Mesodermal cell (in vitro differentiated cells): ENCODE data around the gene CLEC6A.

Source experiments
- H3K27ac ChIP-seq: 2 replicates; pipeline ENCODE4 v1.7.0; 2013; ENCODE audit warnings: mild to moderate bottlenecking, low read depth, low read length, moderate library complexity; ENCODE audit not compliant: severe bottlenecking
- H3K36me3 ChIP-seq: 2 replicates; pipeline ENCODE4 v1.7.1; 2013; ENCODE audit warnings: mild to moderate bottlenecking, low read length, moderate library complexity; ENCODE audit not compliant: control insufficient read depth, insufficient read depth
- H3K4me1 ChIP-seq: one replicate; pipeline ENCODE4 v1.7.1; 2013; ENCODE audit warnings: mild to moderate bottlenecking, low read length; ENCODE audit not compliant: insufficient read depth, control insufficient read depth, poor library complexity, severe bottlenecking
- H3K4me3 ChIP-seq: 2 replicates; pipeline ENCODE4 v1.7.0; 2013; ENCODE audit warnings: low read length, control low read depth, mild to moderate bottlenecking; ENCODE audit not compliant: insufficient read depth, poor library complexity, severe bottlenecking; ENCODE audit errors: extremely low read depth
- H3K9me3 ChIP-seq: 2 replicates; pipeline ENCODE4 v1.7.1; 2013; ENCODE audit warnings: mild to moderate bottlenecking, low read length, moderate library complexity; ENCODE audit not compliant: control insufficient read depth
- WGBS, 2 experiments: methylation state at CpG; one replicate each; pipeline ENCODE4 v1.1.5; 2013; ENCODE audit warnings: missing lambda C conversion rate in 2 of 2; ENCODE audit not compliant: insufficient coverage in 2 of 2; 5-methylcytosine and 5-hydroxymethylcytosine counted together

Gene CLEC6A

GRCh38 chr12:8455271-8455670 lies 491 bp upstream of the CLEC6A start:
- no peaks in the 10 kb centered on the region for H3K36me3 ChIP-seq
- H3K9me3 ChIP-seq = no peaks in the 10 kb centered on the region
- peaks cover 2% of the 10 kb centered on the region for H3K4me1 ChIP-seq
- H3K4me3 ChIP-seq = no peak overlapping the region
- no peak overlapping the region for H3K27ac ChIP-seq

GRCh38 chr12:8461426-8461825 lies 5.7 kb downstream of the CLEC6A start:
- H3K4me1 ChIP-seq = no peaks in the 10 kb centered on the region
- no peaks in the 10 kb centered on the region for H3K36me3 ChIP-seq
- WGBS, 2 experiments = 86% methylated on average over 1 of the region's 2 CpGs; no CpG with 5 or more reads in 1 of the 2 experiments
- no peak overlapping the region for H3K27ac ChIP-seq
- H3K9me3 ChIP-seq = no peaks in the 10 kb centered on the region
- H3K4me3 ChIP-seq = no peak overlapping the region

- H3K4me3 ChIP-seq = no peak overlapping the region
- 0% methylated on average over 1 of the region's 2 CpGs; no CpG with 5 or more reads in 1 of the 2 experiments for WGBS, 2 experiments
Measured at GRCh38 chr12:8465301-8465996, 9.7 kb downstream of the CLEC6A start.

GRCh38 chr12:8466241-8466640 lies 10.5 kb downstream of the CLEC6A start:
- Histone ChIP-seq H3K9me3 (no peaks in the 10 kb centered on the region), H3K4me1 (no peaks in the 10 kb centered on the region), H3K36me3 (no peaks in the 10 kb centered on the region), H3K4me3 (no peak overlapping the region), H3K27ac (no peak overlapping the region)

More at GRCh38 chr12:8465301-8465996, 9.7 kb downstream of the CLEC6A start:
- Histone ChIP-seq H3K4me1 (no peaks in the 10 kb centered on the region), H3K36me3 (no peaks in the 10 kb centered on the region), H3K27ac (no peak overlapping the region), H3K9me3 (no peaks in the 10 kb centered on the region)

GRCh38 chr12:8471090-8471489 lies 15.3 kb downstream of the CLEC6A start:
- Histone ChIP-seq H3K27ac (no peak overlapping the region), H3K4me1 (no peaks in the 10 kb centered on the region)

GRCh38 chr12:8475508-8476203 lies 19.9 kb downstream of the CLEC6A start:
- no peak overlapping the region for H3K4me3 ChIP-seq

More at GRCh38 chr12:8471090-8471489, 15.3 kb downstream of the CLEC6A start:
- Histone ChIP-seq H3K36me3 (no peaks in the 10 kb centered on the region), H3K9me3 (no peaks in the 10 kb centered on the region), H3K4me3 (no peak overlapping the region)
- no CpG with 5 or more reads among the region's 1 CpG for WGBS, 2 experiments

GRCh38 chr12:8482571-8483061 lies 26.9 kb downstream of the CLEC6A start:
- 85 to 100% methylated on average over 2 of the region's 2 CpGs for WGBS, 2 experiments

More at GRCh38 chr12:8475508-8476203, 19.9 kb downstream of the CLEC6A start:
- Histone ChIP-seq H3K27ac (no peak overlapping the region), H3K36me3 (no peaks in the 10 kb centered on the region), H3K9me3 (no peaks in the 10 kb centered on the region), H3K4me1 (no peaks in the 10 kb centered on the region)

GRCh38 chr12:8483079-8483478 lies 27.3 kb downstream of the CLEC6A start:
- Histone ChIP-seq H3K27ac (no peak overlapping the region), H3K4me3 (no peak overlapping the region)

More at GRCh38 chr12:8482571-8483061, 26.9 kb downstream of the CLEC6A start:
- H3K27ac ChIP-seq = no peak overlapping the region
- peaks cover 5% of the 10 kb centered on the region for H3K4me1 ChIP-seq
- no peaks in the 10 kb centered on the region for H3K36me3 ChIP-seq
- H3K4me3 ChIP-seq = no peak overlapping the region
- no peaks in the 10 kb centered on the region for H3K9me3 ChIP-seq

GRCh38 chr12:8491646-8492530 lies 36.1 kb downstream of the CLEC6A start:
- WGBS, 2 experiments = 62 to 94% methylated on average over 2 to 3 of the region's 5 CpGs
- H3K36me3 ChIP-seq = no peaks in the 10 kb centered on the region
- H3K27ac ChIP-seq = no peak overlapping the region
- H3K4me1 ChIP-seq = no peaks in the 10 kb centered on the region
- H3K9me3 ChIP-seq = no peaks in the 10 kb centered on the region
- H3K4me3 ChIP-seq = no peak overlapping the region

More at GRCh38 chr12:8483079-8483478, 27.3 kb downstream of the CLEC6A start:
- Histone ChIP-seq H3K36me3 (no peaks in the 10 kb centered on the region), H3K9me3 (no peaks in the 10 kb centered on the region), H3K4me1 (peaks cover 5% of the 10 kb centered on the region)

- Histone ChIP-seq H3K4me3 (no peak overlapping the region), H3K36me3 (no peaks in the 10 kb centered on the region), H3K9me3 (no peaks in the 10 kb centered on the region), H3K27ac (no peak overlapping the region), H3K4me1 (no peaks in the 10 kb centered on the region)
- WGBS, 2 experiments = no CpG with 5 or more reads among the region's 2 CpGs
Measured at GRCh38 chr12:8493084-8493483, 37.3 kb downstream of the CLEC6A start.
